GM18507 (cell line): Measurements from ENCODE around the gene MEGF8.

Source experiments
- DNase-seq: peaks from one replicate; pipeline ENCODE4 v3.0.0; 2011; ENCODE audit warnings: low read depth; ENCODE audit not compliant: insufficient read length; ENCODE audit errors: extremely low spot score
- FAIRE-seq: peaks from 2 replicates; lab custom pipeline; 2011; peaks lifted over from hg19 to GRCh38; lab: Jason Lieb, UNC

The MEGF8 gene

DNA sequence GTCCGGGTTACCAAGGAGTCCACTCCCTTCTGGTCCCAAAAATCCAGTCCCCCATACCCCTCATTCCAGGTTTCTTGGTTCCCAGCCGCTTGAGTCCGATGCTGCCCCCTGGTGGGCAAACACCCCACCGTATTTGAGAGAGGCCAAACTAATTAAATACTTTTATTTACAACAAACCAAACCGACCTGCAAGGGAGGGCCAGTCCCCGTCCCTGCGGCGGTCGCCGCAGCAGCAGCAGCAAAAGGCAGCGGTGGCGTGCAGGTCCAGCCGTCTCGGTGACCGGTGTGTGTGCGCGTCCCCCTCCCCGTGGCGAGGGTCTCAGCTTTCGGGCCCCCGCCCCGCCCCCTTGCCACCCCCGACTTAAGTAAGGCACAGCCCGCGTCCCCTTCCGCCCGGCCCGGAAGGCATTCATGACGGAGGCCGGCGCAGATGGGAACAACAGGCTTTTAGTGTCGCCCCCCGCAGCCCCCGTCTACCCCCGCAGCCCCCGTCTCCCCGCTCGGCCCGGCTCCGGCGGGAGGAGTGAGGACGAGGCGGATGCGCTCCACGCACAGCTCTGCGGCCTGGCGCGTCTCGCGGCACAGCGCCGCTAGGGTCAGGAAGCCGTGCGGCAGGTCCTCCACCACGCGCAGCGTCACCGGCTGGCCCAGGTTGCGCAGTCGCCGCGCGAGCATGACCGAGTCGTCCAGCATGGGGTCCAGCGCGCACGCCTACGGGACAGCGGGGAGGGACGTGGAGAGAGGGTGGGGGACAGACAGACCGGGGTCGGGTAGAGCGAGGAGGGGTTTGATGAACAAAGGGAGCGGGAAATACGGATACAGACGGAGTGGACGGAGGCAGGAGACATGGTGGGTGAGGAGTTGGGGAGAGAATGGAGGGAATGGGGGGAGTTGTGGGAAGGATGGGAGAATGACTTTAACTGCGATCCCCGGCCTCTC, 76.2 kb downstream of the MEGF8 start:
- FAIRE-seq (peak; percentile 80), DNase-seq (no peak)

DNA sequence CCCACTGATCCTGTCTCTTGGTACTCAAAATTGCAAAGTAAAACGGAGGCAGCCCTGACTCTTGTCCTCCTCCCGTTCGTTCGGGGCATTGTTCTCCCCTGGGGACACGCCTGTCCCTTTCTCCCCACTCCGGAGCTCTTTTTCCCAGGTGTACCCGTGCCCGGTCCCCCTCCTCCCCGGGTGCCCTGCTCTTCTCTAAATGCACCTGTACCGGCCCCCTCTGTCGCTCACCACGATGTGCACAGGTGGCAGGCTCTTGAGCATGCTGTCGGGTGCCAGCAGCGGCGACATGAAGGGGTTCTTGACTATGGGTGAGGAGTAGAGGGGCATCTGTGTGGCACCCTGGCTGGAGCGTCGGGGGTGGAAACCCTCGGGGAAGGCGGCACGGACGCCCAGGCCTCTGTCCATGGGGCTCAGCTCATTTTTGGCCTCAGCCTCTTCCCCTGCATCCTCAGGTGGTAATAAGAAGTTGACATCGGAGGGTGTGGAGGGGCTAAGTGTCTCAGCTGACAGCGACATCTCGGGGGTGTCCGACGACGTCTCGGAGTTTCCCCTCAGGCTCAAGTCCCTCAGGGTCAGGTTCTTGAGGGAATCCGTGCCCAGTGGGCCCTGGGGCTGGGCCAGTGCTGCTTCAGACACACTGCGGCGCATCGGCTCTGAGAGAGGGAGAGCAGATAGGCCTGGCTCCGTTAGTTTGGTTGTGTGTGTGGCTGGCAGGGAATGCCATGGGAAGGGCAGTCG, 77.1 kb downstream of the MEGF8 start:
- FAIRE-seq, result no peak
- DNase-seq, result no peak

DNA sequence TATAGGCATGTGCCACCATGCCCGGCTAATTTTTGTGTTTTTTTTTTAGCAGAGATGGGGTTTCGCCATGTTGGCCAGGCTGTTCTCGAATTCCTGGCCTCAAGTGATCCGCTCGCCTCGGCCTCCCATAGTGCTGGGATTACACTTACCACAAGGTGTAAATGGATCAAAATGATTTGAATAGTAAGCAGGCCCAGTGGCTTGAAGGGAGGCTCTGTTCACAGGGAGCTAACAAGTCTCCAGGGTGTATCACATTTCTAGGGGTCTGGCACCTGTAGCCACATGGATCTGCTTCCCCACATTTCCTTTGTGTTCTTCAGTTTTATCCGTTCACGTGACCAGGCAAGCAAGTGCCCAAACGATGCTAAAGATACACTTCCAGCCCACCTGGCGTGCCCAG, 78.2 kb downstream of the MEGF8 start:
- DNase-seq (no peak), FAIRE-seq (no peak)

DNA sequence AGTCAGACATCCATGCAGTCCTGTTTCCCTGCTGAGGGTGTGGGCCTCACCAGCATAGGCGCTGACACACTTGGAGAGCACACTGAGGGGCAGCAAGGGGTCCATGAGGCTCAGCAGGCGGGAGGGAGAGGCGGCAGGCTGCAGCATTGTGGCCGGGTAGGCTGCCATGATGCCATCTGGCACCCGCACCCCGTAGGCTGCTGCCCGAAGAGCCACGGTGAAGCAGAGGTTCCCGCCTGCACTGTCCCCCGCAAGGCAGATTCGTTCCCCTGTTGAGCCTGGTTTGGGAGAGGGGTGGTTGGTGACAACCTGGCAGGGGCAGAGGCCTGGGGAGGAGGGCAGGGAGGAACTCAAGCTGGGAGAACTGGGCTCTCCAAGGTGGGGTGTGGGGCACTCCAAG, 80.7 kb downstream of the MEGF8 start:
- DNase-seq, result no peak
- no peak for FAIRE-seq

DNA sequence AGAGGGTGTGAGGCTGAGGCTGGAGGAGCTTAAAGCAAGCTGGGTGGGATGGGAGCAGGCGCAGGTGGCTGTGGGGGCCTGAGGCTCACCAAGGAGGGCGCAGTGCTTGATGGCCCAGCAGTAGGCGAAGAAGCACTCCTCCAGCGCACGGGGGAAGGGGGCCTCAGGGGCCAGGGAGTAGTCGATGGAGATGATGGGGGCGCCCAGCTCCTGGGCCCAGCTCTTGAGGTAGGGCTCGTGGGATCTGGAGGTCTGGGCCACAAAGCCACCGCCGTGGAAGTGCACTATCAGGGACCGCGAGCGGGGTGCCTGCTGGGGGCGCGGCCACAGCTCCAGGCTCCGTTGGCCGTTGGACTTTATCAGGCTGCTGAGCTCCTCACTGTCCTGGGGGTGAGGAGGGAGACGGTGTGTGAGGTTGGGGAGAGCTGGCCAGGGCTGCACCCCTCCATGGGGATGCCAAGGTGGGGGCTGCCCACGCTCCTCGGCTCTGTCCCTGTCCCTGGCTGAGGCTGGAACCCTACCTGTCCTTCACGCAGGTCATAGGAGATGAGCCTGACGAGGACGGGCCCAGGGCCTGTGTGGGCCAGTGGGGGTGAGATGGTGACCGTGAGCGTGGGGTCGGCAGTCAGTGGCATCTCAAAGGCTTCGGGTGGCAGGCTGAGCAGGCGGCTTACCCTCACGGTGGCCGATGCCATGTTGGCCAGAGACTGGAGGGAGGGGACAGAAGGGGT, 81.8 kb downstream of the MEGF8 start:
- DNase-seq, result no peak
- FAIRE-seq, result no peak

DNA sequence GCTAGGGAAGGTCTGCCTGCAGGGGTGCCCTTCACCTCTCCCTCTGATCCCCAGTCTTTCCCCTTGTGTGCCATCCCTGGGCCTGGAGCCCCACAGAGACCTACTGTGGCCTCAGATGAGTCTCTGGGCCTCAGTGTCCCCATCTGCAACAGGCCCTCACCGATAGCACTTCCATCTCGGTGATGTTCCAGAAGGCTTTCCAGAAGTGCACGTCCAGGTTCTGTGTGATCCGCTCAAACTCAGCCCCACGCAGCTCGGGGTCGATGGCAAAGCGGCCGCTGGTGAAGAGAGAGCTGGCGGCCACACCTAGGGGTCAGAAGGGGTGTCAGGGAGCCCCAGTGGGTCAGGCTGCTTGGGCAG, 82.4 kb downstream of the MEGF8 start:
- no peak for DNase-seq
- no peak for FAIRE-seq

DNA sequence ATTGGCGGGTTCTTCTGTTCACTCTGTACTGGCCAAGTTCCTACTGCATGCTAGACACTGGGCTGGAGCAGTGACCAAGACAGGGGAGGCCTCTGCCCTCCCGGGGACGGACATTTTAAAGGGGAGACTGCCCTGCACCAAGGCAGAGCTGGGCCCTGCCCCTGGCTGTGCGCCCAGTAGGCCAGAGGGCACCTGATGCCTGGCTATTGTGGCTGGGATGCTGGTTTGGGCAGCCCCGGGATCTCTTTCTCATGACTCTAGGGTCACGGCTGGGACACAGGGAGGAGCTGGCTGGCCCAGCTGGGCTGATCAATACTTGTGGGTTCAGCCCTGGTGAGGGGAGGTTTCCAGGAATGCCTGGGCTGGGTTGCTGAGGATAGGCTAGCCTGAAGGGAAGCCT, 84.0 kb downstream of the MEGF8 start:
- no peak for FAIRE-seq
- no peak for DNase-seq

DNA sequence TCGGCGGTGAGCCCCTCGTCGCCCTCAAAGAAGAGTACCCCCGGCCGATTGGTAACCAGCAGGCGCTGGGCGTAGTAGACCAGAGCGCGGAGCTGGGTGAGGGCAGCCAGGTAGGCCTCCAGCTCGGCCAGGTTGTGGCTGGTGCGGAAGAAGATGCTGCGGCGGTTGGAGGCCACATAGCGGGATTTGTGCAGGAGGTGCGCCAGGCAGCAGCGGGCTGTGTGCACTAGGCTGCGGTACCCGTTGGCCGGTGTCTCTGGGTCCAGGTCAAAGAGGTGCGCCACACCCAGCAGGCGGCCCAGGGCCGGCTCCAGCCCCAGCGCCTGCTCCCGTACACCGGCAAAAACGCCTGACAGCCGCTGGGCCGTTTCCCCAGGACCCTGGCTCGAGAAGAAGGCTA, 84.9 kb downstream of the MEGF8 start:
- FAIRE-seq (no peak), DNase-seq (no peak)

DNA sequence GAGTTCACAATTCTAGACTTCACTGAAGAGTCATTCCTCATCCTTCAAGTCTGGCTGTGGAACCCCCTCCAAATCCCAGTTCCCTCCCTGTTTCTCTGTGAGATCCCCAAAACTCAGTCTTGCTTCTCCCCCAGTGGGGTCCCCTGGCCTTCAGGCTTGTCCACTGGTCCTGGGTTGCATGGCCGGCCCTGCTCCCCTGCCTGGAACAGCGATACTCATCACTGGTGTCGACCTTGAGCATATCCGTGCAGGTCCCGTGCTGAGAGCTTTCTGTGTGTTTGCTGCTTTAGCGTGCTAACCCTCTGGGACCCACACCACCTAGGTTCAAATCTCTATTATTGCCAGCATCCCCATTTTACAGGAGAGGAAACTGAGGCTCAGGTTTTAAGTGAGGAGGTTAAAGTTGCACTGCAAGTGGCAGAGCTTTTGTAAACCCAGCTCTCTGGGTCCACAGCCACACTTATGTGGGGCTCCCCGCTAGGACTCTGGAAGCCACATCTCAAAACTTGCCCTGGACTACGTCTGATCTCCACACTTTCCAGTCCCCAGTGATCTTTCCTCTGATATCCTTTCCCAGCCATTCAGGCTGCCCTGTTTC, 86.2 kb downstream of the MEGF8 start:
- no peak for DNase-seq

DNA sequence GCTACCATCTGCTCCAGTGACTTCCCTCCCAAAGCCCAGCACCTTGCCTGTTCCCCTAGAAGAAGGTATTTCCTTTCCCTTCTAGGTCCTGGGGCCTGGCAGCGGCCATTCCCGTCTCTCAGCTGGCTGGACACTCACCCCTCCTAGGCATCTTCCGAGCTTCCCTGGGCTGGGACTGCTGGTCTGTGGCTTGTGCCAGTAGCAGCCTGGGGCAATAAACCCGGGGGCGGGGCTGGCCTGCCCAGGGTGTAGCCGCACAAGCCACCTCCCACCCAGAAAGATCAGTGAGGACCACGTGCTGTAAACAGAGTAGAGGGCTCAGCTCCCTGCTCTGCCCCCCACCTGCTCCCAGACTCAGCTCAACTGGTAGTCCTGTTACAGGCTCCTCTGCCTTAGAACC, 86.8 kb downstream of the MEGF8 start:
- FAIRE-seq (no peak), DNase-seq (no peak)

More for the DNA sequence above, 86.2 kb downstream of the MEGF8 start:
- no peak for FAIRE-seq

DNA sequence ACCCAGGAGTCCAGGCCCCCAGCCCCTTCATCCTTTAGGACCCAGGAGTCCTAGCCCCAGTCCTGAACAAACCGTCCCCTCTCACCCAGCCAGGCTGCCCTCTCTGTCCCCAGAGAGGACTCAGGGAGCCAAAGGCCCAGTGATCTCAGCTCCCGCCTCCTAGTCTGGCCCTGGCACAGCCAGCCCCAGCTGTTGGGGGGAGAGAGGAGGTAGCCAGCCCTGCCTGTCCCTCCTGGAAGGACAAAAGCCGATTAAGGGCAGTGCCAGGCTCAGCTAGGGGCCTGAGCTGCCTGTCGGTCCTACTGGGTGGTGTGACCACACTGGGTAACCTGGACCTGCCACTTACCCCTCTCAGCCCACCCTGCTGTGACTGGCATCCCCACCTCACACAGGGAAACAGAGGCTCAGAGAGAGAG, 87.2 kb downstream of the MEGF8 start:
- FAIRE-seq (no peak), DNase-seq (no peak)

DNA sequence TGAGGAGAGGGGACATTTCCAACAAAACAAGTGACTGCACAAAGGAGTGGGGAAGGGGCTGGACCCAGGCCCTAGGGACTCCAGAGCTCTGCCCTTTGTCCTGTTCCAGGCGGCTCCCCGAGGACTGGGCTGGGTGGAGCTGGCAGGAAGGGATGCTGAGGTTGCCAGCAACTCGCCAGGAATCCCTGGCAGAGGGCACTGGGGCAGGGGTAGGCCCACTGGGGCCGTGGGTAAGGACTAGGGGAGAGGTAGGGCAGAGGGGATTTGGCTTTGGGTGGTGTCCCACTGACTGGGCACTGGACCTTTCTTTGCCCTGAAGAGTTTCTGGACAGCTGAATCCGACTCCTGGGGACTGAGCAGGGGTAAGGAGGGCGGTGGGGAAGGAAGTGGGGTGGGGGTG, 93.9 kb downstream of the MEGF8 start:
- FAIRE-seq, result no peak
- no peak for DNase-seq

DNA sequence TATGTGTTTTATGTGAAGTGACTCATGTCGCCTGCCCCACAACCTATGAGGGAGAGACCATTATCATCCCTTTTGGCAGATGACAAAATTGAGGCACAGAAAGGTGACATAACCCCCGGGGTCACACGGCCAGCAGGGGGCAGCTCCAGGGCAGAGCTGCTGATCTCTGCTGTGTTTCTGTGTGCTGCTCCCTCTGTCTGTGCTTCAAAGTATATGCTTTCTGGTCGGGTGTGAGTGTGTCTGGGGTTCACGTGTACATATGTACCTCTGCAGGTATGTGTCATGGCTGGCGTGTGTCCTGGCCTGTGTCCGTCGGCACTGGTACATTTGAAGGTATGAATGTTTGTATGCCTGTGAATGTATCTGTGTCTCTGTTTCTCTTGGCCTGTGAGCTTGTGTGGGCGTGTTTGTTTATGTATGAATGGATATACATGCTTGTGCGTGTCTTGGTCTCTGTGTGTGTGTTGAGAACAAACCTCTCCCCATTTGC, 94.7 kb downstream of the MEGF8 start:
- DNase-seq (no peak), FAIRE-seq (peak; percentile 93)

DNA sequence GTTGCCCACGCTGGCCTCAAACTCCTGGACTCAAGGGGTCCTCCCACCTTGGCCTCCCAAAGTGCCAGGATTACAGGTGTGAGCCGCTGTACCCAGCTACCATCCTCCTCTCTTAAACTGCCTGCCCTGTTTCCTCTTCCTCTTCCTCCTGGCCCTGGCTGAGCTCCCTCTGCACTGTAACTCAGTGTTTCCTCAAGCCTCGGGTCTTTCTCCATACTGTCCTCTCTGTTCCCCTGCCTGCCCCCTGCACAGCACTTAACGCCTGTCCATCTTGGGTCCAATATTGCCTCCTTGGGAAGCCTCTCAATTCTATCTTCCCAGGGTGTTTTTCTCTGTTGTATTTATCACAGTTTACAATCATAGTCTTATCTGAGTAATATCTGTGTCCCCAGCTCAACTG, 95.7 kb downstream of the MEGF8 start:
- FAIRE-seq (no peak), DNase-seq (no peak)

DNA sequence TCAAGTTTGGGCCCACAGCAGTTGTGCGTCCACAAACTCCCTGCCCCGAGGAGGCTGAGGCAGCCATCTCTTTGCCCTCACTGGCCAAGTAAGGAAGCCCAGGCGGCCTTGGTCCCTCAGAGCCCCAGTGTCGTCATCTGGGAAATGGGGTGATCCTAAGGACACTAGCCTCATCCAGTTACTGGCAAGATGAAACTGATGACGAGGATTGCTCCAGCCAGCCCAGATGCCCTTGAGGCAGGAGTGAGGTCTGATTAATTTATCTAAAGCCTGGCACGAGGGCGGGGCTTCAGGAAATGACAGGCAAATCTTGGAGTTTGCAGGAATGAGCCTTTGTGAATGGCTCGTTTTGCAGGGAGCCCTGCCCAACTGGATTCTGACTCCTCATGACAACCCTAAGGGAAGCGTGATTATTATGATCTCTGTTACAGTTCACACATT, 96.2 kb downstream of the MEGF8 start:
- DNase-seq (no peak), FAIRE-seq (no peak)

DNA sequence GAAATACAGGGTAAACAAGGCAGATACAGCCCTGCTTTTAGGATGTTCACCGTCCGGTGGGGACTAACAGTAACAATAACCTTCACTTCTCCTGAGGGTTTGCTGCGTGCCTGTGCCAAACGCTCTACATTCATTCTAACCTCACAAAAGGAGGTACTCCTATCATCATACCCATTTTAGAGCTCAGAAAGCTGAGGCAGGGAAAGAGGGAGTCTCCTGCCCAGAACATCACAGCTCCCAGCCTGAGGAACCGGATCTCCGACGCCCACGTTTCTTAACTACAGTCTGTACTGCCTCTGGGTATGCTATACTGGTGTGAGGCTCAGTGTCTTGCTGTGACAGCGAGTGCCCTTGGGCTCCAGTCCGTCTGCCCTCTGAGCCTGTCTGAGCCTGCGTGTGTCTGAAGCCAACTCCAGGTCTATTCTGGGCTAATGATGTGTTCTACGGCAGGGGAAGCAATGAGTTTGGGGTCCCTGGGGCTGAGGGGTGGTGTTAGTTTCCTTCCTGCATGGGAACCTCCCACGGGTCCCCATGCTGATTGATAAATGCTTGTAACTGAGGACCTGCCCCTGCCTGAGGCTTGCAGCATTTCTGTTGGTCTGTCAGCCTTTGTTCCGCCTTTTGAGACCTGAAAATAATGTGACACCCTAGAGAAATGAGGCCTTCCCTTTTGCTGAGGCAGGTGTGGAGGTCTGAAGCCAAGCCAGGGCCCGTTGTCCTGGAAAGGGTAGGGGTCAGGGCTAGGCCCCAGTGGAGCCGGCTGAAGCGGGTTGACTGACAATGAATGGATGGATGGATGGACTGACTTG, 96.9 kb downstream of the MEGF8 start:
- DNase-seq (no peak), FAIRE-seq (no peak)

DNA sequence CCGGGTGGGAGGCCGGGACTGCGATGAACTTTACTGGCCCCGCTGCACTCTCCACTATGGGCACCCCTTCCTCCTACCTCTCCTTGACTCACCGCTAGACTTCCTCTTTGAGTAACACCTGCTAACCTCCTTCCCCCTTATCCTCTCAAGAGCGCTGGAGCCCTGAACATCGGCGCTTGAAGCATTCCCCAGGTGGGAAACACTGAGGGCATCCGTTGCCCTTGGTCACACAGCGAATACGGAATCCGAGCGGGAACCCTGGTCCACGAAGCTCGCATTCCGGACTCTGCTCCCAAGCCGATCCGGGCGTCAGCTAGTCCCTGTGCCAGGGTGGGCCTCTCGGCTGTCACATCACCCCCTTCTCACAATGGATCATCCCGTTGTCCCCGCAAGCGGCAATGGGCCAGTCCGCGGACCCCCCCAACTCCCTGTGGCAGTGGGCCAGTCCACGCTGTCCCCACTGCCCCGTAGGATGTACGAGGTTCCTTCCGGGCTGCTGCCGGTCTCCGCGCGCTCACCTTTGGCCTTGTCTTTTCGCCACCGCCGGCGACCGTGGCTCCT, 97.5 kb downstream of the MEGF8 start:
- peak; percentile 33 for DNase-seq
- FAIRE-seq, result peak; percentile 83

DNA sequence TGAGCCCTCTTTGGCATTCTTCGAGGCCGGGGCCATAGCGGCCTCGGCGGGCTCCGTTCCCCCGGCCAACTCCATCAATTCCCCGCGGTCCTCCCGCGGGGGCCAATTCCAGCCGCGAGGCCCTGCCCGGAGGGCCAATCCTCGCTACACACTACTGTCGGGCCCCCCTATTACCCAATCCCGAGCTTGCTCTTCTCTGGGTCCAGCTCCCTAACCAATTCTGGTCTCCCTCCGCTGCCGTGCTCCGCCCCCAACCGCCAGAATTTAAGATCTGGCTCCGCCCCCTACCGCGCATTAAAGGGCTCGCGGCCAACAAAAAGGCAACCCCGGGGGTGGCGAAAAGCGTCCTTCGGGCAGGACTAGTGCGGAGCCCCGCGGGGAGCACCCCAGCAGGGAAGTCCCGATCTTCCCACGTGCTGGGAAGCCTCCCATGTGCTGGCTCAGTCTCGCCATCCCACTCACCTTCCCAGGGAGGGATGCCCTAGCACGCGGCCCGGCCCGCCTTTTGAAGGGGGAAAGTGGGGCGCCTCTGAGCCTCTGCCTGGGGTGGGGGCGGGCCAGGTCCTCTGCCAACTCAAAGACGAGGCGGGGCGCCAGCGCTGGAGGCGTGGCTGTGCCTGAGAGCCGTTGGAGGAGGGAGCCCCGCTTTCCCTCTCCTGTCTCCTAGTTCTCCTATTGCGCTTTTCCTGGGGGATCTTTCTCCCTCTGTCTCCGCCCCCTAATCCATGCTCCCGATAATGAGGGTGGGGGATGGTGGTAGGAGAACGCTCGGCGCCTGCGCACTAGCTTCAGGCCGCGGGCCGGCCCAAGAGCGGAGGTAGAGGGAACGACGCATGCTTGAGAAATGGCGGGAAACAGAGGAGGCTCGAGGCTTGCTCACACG, 98.3 kb downstream of the MEGF8 start:
- FAIRE-seq (peak; percentile 97), DNase-seq (peak; percentile 91)
